ENCODE data around the gene KLHL28.

DNA sequence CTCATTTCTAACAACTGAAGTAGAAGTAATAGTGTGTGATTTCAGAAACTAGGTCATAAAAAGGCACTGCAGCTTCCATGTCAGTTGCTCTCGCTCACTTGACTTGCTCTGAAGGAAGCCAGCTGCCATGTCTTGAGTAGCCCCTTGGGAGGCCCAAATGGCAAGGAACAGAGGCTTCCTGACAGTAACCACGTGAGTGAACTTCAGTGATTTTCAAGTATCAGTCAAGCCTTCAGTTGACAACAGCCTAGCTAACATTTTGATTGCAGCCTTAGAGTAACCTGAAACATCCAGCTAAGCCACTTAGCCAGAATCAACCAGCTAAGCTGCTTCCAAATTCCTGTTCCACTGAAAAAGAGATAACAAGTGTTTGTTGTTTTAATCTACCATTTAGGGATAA is 26.9 kb upstream of the KLHL28 start:
- TF ChIP-seq, protein P1, sequence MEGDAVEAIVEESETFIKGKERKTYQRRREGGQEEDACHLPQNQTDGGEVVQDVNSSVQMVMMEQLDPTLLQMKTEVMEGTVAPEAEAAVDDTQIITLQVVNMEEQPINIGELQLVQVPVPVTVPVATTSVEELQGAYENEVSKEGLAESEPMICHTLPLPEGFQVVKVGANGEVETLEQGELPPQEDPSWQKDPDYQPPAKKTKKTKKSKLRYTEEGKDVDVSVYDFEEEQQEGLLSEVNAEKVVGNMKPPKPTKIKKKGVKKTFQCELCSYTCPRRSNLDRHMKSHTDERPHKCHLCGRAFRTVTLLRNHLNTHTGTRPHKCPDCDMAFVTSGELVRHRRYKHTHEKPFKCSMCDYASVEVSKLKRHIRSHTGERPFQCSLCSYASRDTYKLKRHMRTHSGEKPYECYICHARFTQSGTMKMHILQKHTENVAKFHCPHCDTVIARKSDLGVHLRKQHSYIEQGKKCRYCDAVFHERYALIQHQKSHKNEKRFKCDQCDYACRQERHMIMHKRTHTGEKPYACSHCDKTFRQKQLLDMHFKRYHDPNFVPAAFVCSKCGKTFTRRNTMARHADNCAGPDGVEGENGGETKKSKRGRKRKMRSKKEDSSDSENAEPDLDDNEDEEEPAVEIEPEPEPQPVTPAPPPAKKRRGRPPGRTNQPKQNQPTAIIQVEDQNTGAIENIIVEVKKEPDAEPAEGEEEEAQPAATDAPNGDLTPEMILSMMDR (conservative IDR thresholded peaks at IDR 0.05; ENCODE audit: low read length) = no peak
- no peak for TF ChIP-seq EZH2phosphoT487 (IDR thresholded peaks at IDR 0.05; ENCODE audit: borderline replicate concordance)

Data from Loucy (cell line).